ENCODE measurements around the gene LRBA.

The LRBA gene

DNA sequence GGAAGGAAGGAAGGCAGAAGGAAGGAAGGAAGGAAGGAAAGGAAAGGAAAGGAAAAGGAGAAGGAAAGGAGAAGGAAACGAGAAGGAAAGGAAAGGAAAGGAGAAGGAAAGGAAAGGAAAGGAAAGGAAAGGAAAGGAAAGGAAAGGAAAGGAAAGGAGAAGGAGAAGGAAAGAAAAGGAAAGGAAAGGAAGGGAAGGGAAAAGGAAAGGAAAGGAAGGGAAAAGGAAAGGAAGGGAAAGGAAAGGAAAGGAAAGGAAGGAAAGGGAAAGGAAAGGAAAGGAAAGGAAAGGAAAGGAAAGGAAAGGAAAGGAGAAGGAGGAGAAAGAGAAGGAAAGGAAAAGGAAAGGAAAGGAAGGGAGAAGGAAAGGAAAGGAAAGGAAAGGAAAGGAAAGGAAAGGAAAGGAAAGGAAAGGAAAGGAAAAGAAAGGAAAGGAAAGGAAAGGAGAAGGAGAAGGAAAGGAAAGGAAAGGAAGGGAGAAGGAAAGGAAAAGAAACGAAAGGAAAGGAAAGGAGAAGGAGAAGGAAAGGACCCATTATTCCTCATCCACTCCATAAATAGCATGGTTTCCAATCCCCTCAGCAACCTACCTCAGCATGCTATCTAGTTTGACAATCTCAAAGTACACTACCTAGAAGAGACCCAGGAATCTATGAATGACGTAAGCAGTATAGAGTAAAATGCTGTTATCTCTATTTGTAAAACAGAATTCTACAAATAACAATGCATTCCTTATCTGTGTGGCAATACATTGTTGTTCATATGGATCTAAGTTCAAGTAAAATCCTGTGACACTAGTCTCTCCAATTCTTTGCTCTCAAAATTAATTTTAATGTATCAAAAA, 209.7 kb downstream of the LRBA start:
- no peak for DNase-seq (ENCODE audit: low spot score)

DNA sequence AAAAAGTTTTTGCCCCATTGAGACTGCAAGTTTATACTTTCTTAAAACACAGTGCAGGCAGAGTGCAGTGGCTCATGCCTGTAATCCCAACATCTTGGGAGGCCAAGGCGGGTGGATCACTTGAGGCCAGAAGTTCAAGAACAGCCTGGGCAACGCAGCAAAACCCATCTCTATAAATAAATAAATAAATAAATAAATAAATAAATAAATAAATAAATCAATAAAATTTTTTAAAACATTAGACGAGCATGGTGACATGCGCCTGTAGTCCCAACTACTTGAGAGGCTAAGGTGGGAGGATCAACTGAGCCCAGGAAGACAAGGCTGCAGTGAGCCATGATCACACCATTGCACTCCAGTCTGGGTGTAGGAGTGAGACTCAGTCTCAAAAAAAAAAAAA, 213.3 kb downstream of the LRBA start:
- DNase-seq (ENCODE audit: low spot score): no peak

DNA sequence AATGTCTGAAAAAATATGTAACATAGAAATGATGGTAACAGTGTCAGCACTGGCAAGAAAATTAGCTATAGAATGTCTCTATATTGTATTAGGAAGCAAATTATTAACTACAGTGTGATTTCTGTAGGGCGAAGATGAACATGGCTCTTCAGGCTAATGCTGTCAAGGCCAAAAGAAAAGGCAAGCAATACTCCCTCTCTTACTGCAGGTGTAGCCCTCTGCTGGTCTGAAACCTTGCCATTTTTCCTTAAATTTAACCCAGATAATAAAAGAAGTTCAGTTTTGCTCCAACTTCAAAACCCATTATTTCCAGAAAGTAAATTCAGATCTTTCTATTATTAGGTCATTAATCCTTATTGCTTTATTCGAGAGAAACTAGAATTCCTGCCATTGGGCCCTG, 215.9 kb downstream of the LRBA start:
- DNase-seq (ENCODE audit: low spot score): no peak

DNA sequence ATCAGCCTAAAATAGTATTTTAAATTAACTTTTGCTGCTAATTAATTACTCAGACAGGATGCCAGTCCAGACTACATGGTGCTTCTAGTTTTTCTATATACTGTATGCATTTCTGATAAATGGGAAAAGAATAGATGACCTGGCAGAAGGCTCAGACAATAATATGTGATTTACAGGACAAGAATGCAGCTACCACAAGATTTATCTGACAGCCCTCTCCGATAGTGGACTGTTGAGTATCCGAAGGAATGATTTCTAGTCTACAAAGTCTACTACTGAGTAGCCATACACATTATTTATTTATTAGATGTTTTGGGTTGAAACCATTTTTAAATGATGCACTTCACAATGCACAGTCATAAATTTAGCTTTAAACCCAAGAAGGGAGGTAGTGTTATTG, 220.4 kb downstream of the LRBA start:
- DNase-seq (ENCODE audit: low spot score): no peak

DNA sequence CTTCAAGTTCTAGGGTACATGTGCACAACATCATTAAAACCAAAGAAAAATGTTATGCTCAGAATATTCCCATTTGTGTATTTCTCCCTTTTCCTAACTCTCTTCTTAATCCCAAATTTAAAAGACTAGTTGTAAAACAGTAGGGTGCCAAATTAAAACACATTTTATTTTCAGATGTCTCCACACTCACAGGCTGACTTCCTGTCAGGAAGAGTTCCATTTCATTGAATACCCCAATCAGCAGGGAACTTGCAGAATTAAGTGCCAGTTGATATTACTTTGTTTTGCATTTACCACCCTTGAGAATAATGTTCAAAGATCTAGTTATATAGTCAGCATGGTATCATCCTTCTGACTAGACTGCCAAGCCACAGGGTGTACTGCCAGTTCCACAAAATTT, 225.2 kb downstream of the LRBA start:
- DNase-seq (ENCODE audit: low spot score): no peak

DNA sequence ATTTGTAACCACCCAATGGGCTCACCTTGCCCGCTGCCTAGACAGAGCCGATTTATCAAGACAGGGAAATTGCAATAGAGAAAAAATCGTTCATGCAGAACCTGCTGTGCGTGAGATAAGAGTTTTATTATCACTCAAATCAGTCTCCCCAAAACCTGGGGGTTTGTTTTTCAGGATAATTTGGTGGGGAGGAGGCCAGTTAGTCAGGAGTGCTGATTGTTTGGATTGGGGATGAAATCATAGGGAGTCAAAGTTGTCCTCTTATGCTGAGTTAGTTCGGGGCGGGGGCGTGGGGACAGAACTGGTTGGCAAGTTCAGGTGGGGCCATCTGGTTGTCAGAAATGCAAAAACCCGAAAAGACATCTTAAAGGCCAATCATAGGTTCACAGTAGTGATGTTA, 230.1 kb downstream of the LRBA start:
- no peak for DNase-seq (ENCODE audit: low spot score)

DNA sequence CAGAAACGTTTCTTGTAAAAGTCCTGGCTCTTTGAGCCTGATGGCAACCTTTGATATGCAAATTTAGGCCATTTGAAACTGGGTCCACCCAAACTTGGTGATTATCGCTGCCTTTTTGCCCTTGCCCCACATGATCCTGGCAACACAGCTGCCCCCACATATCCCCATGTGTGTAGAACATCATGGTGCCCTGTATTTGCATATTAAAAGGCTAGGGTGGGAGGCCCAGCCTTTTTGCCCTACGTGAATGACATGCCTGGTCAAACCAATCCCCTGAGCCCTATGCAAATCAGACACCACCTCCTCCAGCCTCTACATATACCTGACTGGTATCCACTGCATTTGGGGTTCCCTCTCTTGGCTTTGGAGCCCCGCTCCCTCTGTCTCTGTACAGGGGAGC, 230.8 kb downstream of the LRBA start:
- no peak for DNase-seq (ENCODE audit: low spot score)

DNA sequence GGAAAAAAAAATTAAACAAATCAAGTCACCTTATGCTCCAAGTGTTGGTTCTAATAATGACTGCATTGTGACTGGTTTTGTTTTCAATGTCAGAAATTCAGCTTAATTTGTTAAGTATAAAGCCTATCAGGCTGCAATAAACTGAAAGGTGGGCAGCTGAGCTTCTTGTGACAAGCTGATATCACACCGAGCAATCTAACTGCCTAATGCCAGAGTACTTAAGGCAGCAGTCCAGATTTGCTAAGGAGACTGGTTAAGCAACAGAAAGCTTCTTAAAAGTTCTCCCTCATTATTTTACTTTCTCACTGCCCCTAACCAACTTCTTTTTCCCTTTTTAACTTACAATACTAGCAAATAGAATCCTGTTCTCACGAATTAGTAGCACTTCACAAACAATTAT, 232.2 kb downstream of the LRBA start:
- DNase-seq (ENCODE audit: low spot score): no peak

DNA sequence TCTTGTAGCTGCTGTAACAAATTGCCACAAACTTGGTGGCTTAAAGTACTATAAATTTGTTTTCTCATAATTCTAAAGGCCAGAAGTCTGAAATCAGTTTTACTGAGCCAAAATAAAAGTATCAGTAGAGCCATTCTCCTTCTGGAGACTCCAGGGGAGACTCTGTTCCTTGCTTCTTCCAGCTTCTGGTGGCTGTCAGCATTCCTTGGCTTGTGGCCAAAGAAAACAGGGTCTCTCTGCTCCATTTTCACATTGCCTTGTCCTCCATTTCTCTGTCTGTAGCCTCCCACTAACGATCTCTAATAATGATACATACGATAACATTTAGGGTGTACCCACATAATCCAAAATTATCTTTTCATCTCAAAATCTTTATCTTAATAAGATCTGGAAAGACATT, 232.8 kb downstream of the LRBA start:
- DNase-seq (ENCODE audit: low spot score): no peak

DNA sequence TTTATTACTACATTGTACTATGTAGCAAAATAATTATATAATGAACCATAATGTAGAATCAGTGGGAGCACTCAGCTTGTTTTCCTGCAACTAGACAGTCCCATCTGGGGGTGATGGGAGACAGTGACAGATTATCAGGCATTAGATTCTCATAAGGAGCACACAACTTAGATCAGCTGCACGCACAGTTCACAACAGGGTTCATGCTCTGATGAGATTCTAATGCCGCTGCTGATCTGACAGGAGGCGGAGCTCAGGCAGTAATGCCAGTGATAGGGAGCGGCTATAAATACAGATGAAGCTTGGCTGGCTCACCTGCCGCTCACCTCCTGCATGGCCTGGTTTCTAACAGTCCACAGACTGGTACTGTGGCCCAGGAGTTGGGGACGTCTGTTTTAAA, 233.9 kb downstream of the LRBA start:
- DNase-seq (ENCODE audit: low spot score): no peak

DNA sequence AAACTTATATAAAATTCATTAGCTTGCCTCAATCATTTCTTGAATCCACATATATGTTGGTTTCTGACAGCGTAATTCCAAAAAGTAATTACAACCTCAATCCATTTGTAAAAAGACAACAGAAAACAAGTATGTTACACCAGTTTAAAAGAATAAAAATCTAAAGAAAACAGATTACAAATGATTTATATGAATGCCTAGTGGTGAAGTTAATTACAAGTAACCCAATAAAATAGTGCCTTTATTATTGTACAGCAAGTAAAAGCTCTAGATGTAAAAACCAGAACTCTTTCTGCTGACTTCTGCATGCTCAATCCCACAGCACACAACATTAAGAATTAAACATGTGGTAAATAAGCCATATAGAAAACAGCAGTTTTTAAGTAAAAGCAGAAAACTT, 235.4 kb downstream of the LRBA start:
- no peak for DNase-seq (ENCODE audit: low spot score)

DNA sequence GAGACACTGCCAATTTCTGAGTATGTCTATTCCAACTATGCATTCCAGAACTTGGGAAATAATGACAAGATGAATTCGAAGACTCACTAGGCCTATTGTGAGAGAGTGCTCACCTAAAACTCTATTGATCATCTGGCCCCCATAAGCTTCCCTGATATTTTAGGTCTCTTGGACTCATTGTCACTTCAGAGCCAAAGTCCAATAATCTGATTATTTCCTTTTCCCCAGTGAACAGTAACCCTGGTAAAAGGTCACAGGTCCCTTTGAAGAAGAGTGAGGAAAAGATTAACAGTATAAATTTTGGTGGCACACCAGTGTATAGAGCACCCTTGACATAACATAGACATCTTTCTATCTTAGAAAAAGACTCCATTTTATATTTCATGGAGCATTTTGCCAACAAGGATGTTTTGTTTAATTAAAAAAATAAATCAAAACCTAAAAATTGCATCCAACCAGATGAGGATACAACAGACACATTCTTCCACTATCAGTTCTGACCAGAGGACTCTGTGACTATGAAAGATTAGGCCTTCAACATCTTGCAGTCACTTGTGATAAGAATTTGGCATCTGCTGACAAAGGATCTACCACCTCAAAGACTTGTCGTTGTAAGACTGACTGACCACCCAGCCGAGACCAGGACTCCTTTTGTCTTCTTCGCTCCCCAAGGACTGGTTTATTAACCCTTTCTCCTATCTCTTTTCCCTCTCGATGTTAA, 241.2 kb downstream of the LRBA start:
- no peak for DNase-seq (ENCODE audit: low spot score)

DNA sequence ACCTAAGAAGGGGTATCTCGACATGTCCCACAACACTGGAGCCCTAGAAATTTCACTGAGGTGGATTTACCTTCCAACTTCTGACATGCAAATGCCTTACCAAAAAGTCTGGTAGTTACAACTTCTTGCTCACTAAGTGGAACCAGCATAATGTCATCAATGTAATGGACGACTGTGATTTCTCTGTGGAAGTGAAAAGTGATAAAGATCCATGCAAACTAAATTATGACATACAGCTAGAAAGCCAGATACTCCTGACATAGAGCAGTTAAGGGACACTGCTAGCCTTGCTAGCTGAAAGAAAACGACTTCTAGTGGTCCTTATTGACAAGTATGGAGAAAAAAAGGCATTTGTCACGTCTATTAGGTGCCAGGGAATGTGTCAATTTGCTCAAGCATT, 242.1 kb downstream of the LRBA start:
- DNase-seq (ENCODE audit: low spot score): no peak

DNA sequence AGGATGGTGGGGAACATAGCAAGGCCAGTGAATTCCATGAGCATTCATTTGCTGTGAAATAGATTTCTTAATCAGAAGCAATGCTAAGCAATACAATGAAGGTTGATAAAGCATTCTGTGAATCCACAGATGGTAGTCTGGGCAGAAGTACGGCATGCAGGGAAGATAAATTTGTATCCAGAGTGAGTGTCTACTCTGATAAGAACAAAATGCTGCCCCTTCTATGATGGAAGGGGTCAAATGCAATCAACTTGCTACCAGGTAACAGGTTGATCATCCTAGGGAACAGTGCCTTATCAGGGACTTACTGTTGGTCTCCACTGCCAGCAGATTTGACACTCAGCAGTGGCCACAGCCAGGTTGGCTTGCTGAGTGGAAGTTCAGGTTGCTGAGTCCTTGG, 243.7 kb downstream of the LRBA start:
- DNase-seq (ENCODE audit: low spot score): no peak

DNA sequence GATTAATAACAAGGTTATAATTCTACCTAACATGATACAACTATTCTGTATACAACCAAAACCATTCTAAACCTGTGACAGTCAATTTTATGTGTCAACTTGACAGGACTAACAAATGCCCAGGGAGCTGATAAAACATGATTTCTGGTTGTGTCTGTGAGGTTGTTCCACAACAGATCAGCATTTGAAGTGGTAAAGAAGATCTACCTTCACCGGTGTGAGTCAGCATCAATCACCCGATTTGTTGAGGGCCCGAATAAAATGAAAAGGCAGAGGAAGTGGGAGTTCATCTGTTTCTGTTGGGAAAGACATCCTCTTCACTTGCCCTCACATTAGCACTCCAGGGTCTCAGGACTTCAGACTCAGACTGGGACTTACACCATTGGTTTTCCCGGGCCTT, 245.2 kb downstream of the LRBA start:
- no peak for DNase-seq (ENCODE audit: low spot score)

DNA sequence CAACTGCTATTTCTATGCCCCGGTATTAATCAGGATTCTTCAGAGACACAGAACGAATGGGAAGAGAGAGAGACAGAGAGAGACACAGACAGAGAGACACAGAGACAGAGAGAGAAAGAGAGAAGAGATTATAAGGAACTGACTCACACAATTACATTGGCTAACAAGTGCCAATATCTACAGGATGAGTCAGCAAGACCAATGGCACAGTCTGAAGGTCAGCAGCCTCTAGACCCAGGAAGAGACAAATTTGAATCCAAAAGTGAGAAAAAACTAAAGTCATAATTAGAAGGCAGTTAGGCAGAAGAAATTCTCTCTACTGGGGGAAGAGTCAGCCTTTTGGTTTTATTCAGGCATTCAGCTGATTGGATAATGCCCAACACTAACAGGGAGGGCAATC, 245.8 kb downstream of the LRBA start:
- peak; percentile 14 for DNase-seq (ENCODE audit: low spot score)

DNA sequence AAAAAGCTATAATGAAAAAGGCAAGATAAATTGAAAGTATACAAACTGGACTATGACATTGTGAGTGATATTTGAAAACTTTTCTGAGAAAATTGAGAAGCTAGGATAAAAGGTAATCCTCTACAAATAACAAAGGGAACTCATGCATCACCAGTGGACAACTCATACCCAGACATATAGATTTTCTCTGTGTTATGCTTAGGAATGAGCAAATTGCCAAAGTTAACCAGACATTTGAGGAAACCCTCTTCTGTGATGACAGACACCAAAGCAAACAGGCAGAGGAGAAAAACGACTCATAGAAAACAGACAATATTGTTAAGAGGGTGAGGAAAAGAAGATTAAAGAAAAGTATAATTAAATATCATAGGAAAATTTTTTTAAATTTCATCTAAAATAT, 246.6 kb downstream of the LRBA start:
- no peak for DNase-seq (ENCODE audit: low spot score)

DNA sequence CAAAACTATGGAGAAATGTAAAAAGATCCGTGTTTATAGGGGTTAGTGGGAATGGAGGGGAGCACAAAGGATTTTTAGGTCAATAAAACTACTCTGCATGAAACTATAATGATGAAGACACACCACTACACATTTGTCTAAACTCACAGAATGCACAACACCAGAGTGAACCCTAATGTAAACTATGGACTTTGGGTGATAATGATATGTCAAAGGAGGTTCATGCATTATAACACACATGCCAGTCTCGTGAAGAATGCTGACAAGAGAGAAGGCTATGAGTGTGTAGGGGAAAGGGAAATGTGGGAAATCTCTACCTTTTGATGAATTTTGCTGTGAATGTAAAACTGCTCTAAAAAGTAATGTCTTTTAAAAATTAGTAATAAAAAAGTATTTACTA, 249.9 kb downstream of the LRBA start:
- DNase-seq (ENCODE audit: low spot score): no peak

DNA sequence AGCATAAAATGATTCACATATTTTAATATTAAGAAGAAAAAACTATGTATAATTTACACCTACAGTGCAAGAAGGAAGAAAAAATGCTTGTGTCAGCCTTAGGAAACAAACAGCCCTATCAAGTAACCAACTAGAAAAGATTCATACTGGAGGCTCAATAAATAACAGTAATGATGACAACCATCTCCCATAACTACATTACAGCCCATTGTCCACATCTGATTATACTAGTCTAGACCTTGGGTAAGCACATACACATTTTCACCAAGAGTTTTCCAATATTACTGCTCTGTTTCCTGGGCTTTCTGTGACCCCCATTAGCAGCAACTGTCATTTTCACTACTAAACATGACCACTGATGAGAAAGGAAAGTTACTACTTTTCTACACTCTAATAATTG, 263.4 kb downstream of the LRBA start:
- no peak for DNase-seq (ENCODE audit: low spot score)

DNA sequence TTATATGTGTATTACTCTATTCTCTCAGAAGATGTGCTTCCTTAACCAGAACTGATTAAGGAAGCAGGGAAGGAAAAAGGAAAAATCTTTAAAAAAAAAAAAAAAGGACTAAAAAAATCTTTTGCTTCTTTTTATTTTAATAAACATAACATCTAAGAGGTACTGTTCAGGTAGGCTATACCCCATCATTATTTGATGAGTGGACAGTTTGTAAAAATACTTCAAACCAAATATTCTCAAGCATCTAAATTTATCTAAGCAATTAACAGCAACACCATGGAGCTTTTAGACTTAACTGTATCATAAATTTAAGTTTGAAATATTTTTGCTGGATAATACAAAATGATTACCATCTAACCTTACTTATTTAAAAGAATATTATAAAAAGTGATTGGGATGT, 264.3 kb downstream of the LRBA start:
- DNase-seq (ENCODE audit: low spot score): no peak

DNA sequence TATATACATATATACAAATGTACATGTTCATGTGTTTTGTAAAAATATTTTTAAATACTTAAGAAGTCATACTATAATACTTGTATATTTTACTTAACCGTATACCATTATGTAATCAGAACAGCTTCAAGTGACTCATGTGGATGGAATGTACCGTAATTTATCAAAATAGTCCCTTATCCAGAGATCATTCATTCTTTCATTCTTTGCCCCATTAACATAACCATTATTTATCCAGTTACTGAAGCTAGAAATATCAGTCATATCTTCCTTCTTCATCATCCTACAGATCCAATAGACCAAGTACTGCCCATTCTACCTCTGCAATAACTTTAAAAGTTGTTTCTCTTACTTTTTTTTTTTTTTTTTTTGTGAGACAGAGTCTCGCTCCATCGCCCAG, 268.9 kb downstream of the LRBA start:
- peak; percentile 3 for DNase-seq (ENCODE audit: low spot score)

DNA sequence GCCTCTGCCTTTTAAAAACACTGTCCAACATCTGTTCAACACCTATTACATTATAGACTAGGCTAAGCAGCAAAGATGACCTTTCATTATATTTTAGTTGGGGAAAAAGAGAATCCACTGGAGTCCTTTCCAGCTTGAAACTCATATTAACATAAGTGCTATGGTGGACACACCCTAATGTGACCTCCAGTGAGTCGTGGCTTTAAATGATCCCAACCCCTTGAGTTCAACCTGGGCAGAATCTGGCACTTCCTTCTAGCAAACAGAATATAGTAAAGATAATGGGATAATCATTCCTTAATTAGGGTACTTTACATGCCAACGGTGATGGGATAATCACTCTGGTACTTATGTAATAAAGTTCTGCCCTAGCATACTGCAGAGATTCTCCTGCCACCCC, 270.5 kb downstream of the LRBA start:
- no peak for DNase-seq (ENCODE audit: low spot score)

DNA sequence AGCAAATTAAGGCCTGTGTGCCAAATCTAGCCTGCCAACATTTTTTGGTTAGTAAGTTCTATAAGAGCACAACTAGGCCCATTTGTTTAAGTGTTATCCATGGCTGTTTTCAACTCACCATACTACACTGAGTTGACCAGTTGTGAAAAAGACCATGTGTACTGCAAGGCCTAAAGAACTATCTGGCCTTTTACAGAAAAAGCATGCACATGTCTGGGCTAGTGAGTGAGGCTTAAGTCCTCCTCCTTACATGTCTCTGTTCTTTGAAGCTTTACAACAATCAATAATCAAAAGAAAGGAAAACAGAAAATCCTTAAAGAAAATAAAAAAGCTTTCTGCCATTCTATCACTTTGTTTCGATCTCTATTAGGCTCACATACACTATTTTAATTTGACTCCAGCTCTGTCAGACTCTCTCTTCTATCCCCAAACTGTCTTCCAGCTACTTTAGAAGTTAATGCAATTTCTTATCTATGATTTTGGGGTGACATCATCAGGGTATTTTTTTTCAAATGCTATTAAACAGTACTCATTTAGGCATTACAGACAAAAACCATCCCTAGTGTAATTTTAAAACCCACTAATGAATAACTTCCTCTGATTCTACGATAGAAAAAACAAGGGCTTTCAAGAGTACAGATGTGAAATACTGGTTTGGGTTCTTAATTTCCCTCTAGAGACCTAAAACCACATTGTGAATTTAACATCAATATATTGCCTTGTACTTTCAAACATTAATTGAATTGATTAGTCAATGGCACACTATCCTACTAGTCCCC, 271.3 kb downstream of the LRBA start:
- DNase-seq (ENCODE audit: low spot score): no peak
